ENCODE results near the gene EXD1.
"Not testable (repeated sequence)": the region's sequence is repeated elsewhere in the genome, so short reads cannot be mapped to it uniquely, and the experiment has no call there.

DNA sequence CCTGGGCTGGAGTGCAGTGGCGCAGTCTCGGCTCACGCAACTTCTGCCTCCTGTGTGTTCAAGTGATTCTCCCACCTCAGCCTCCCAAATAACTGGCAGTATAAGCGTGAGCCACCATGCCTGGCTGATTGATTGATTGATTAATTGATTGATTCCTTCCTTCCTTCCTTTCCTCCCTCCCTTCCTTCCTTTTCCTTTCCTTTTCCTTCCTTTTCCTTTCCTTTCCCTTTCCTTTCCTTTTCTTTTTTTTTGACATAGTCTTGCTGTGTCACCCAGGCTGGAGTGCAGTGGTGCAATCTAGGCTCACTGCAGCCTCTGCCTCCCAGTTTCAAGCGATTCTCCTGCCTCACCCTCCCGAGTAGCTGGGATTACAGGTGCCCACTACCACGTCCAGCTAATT, 30.4 kb upstream of the EXD1 start:
- TF ChIP-seq EP300, CTCF, POLR2A (IDR thresholded peaks at IDR 0.05): not testable (repeated sequence)
